SKM-1 (cell line): ENCODE measurements around the gene PTPRG.

Experiments
- DNase-seq: peaks from one replicate; lab custom pipeline; 2025; ENCODE audit not compliant: unreplicated experiment; lab: John Stamatoyannopoulos, UW

The PTPRG gene

DNA sequence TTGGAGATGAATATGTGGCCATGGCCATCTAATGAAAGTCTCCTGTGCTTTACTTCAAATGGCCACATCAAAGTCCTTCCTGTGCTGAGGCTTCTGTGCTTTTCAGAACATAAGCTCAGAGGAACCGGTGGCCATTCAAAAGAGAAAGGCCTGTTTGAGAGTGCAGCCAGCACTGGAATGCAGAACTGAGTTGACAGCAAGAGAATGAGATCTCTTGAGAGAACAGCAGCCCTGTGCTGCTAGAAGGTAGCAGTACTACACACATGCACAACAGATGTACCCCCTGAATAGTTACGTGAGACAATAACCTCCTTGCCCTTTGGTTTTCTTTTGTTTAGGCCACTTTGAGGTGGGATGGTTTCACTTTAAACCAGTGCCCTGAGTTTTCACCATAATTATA lies 292.5 kb downstream of the PTPRG start:
- DNase-seq, result no peak

- no peak for DNase-seq
These were observed 293.8 kb downstream of the PTPRG start for GRCh38 chr3:61855211-61855610.

DNA sequence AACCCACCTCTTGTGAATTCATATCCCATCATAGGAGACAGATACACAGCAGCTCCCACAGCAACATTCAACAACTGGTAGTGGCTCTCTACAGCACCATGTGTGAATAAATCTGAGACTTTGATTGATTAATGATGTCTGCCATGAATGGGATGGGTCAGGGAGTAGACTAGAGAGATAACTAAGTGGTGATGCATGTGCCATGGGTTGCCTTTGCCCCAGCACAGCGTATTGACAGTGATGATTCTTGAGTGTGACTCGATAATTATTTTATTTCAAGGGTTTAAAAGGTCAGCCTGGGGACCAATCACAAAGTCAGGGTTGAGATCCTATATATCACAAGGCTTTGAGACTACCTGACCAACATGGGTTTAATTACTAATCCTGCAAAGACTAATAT lies 295.9 kb downstream of the PTPRG start:
- no peak for DNase-seq

- no peak for DNase-seq
These were observed 296.7 kb downstream of the PTPRG start for GRCh38 chr3:61858054-61858453.

DNA sequence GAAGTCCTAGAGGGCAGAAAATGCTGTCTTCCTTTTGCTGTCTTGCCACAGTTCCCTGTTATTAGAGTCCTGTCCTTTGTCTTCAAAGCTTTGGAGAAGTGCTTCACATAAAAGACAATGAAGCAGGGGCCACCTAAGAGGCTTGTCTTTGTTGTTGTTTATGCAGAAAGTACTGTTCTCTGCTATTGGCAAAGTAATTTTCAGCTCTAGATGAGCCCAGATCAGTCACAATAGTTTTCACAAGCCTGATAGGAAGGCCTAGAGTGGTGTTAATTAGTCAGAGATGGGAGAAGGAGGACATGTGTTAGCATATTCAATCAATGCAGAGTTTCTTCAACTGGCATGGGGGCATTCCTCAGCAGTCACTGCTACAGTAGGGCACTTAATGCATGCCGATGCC lies 300.0 kb downstream of the PTPRG start:
- DNase-seq, result no peak

- DNase-seq, result no peak
These were observed 301.4 kb downstream of the PTPRG start for GRCh38 chr3:61862614-61863289.

DNA sequence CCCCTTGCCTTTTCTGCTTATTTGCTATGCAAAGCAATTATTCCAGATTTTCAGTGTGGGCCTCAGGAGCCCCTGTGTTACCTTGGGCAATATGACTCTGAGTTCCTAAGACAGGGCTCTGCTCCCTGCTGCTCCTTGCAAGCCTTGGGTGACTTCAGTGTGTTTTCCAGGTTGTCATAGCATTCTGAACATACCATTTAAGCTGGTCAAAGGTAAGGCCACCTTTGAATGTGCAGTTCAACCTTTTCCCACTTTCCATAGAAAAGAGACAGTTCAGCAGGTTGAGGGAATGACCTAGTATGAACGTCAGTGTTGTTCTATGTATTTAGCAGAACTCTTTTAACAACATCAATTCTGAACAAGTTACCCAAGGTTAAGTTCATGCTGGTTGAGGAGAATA lies 302.2 kb downstream of the PTPRG start:
- no peak for DNase-seq

- DNase-seq, result no peak
These were observed 303.5 kb downstream of the PTPRG start for GRCh38 chr3:61864886-61865285.

- DNase-seq, result no peak
These were observed 304.2 kb downstream of the PTPRG start for GRCh38 chr3:61865466-61866152.

DNA sequence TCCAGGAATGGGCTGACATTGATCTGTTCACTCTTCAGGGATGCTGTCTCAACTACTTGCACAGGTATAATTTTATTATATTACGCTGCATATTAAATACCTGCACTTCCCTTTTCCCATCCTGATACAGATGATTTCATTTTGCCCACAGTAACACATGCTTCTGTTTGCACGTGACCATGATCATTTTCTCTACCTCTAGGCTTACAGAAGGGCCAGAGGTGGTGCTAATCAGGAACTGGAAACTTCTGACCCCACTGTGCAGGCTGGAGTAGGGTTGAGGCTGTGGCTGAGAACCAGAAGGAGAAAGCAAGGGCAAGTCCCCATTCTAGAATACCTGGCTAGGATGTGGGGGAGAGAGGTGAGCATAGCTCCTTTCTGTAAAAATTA lies 304.8 kb downstream of the PTPRG start:
- no peak for DNase-seq

DNA sequence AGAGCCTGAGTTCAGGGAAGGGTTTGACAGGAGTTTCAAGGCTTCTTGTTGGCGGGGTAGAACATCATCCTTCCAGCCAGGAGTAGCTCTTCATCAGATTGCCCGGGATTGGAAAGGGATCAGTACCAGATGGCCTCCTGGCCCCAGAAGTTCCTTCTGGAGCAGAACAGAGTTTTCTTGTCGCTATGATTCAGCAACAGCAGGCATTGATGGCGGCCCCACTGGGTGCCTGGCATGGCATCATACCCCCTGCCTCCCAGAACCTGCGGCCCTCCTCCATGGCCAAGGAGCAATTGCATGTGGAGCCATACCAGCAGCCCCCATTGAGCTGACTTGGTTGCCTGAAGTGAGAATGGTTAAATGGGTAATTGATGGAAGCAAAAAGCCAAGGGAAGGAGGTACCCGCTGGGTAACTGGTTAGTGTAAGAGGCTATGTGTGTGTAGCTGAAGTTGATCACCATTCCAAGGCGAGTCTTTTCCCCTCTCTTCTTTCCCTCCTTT lies 305.6 kb downstream of the PTPRG start:
- DNase-seq, result no peak

- DNase-seq, result no peak
These were observed 307.1 kb downstream of the PTPRG start for GRCh38 chr3:61868499-61868898.

GRCh38 chr3:61869371-61869770 lies 308.0 kb downstream of the PTPRG start:
- no peak for DNase-seq

DNA sequence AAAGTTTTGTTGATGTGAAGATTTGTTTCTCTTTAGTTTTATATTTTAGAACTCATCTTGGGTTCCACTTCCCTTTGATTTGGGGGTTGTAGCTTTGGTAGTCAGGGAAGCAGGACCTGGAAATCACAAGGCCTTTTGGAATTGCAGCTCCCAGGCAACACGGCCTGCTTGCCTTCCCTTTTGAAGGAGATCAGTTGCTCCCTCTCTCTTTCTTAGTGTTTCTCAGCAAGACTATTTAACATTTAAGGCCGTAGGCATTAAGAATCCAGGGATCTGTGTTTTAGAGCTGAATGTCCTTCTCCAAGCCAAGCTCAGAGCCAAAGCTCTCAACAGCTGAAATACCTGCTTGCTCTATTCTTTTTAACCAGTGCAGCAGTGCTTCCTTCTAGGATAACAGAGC lies 310.3 kb downstream of the PTPRG start:
- DNase-seq, result no peak

DNA sequence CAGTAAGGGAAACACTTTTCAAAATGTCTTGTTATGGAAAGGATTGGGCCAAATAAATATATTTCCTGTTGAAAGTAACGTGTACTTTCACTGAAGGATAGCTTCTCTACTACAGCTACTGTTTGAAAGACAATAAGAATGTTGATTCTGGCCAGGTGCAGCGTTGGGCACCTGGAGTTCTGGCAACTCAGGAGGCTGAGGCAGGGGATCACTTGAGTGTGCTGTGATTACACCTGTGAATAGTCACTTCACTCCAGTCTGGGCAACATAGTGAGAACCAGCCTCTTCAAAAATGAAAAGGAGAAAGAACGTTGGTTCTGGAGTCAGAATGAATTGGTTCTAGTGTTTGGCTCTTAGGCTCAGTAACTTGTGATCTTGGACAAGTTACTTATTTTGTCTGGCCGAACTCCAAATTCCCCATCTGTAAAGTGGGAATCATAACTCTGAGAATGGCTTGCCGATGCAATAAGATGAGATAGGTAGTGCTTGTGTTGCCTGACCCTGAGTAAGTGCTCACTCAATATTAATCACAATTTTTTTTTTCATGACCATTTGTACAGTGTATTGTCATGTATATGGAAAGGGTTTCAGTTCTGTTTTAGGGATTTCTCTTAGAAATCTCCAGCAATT lies 310.8 kb downstream of the PTPRG start:
- no peak for DNase-seq

GRCh38 chr3:61875046-61875844 lies 313.9 kb downstream of the PTPRG start:
- DNase-seq, result no peak

DNA sequence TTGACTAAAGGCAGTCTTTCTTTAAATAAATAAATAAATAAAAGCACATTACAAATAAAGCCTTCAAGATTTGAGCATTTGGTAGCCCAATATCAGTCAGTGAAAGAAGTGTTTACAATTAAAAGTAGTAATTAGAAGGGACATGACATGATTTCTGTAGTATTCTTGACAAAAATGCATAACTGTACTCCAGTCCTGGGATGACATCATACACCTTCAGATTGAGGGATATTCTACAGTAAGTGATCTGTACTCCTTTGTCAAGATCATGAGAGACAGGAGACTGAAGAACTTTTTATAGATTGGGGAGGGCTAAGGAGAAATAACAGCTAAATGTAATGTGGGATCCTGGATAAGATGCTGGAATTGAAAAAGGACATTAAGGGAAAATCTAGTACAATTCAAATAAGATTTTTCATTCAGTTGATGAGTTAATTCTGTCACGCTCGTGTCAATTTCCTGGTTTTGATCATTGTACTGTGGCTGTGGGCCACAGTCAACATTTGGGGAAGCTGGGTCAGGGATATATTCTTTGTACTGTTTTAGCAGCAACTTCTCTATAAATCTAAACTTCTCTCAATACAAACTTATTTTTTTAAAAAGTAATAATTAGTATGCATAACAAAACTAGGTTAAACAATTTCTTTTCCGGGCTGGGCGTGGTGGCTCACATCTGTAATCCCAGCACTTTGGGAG lies 314.8 kb downstream of the PTPRG start:
- DNase-seq, result no peak

GRCh38 chr3:61876797-61877196 lies 315.4 kb downstream of the PTPRG start:
- no peak for DNase-seq

DNA sequence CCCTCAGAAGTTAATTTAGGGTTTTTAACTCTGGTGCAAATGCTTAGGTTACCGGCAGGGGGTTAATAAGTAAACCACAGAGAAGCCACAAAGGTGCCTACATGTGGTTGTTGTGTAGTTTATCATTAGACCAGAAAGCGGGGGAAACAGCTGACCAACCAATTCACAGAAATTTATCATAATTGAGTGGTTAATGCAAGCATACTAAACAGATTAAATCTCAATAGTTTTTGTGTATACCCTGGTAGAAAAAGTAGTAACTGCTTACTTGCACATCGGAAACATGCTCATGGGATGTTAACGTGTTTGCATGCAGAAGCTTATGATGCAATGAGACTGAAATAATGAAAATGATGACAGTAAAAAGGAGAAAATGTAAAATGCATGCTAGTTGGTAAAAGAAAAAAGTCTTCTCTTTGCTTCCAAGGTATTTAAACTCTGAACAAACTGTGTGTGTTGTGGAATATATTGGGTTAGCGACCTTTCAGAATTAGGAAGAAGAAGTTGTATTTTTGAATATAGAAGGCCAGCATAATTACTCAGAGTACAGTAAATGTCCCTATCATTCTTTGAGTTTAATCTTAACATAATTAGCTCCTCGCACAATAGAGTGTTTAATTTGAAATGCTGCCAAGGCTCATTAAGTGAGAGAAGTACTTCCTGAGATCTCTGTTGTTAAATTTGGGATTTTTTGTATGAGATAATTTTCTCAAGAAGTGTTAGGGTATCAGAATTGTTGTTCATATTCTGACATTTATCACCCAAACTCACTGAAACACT lies 316.2 kb downstream of the PTPRG start:
- no peak for DNase-seq

DNA sequence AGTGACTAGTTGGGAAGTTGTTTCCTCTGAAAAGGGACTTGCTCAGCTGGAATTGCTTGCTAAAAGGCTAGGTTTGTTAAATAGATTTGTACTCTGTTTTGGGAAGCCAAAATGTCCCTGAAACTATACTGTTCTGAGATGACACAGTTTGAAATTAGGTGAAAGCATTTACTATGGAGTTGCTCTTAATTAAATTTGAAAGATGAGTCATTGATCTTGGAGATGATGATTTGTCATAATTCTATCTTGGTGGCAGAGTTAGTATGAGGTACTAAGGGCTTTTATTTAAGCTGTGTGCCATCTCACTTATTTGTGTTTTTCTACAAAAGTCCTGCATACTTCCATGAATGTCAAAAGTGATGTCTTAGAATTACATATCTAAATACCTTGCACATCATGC lies 320.9 kb downstream of the PTPRG start:
- DNase-seq, result no peak
